Neuron (in vitro differentiated cells): ENCODE measurements around the gene TNFRSF19.

Experiments
- H2AFZ ChIP-seq: one replicate; pipeline ENCODE4 v1.6.1; 2013; ENCODE audit warnings: low read depth, mild to moderate bottlenecking, inconsistent platforms, low read length, moderate library complexity
- H3K27me3 ChIP-seq: one replicate; pipeline ENCODE4 v1.6.1; 2013; ENCODE audit warnings: low read length; ENCODE audit not compliant: insufficient read depth
- H3K36me3 ChIP-seq: one replicate; pipeline ENCODE4 v1.6.1; 2013; ENCODE audit warnings: low read length; ENCODE audit not compliant: insufficient read depth
- H3K4me1 ChIP-seq: one replicate; pipeline ENCODE4 v1.6.1; 2013; ENCODE audit warnings: low read length; ENCODE audit not compliant: insufficient read depth
- H3K4me3 ChIP-seq: 2 replicates; pipeline ENCODE4 v1.5.1; 2013; ENCODE audit warnings: mild to moderate bottlenecking, low read length, moderate library complexity
- H3K9me3 ChIP-seq: one replicate; pipeline ENCODE4 v1.6.1; 2013; ENCODE audit warnings: low read length

TNFRSF19 gene

DNA sequence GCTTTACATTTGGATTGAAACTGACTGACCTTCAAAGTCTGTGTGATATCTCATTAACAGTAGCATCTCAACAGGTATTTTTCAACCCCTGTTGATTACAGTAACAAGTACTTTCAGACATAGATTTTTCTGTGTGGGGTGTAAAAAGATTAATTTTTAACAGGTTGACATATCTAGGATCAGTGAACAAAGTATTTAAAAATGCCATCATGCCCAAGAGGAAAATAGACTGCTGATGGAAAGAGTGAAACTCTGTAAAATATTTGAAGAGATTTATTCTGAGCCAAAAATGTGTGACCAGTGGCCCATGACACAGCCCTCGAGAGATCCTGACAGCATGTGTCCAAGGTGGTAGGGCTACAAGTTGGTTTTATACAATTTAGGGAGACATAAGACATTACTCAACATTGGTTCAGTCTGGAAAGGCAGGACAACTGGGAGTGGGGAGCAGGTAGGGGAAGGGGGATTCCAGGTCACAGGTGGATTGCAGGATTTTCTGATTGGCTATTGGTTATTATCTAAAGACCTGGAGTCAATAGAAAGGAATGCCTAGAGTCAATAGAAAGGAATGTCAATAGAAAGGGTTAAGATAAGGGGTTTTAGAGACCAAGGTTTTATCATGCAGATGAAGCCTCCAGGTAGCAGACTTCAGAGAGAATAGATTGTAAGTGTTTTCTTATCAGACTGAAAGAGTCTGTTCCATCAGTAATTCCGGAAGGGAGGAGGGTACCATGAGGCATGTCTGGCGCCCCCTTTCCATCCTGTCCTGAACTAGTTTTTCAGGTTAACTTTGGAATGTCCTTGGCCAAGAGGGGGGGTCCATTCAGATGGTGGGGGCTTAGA is 29.1 kb downstream of the TNFRSF19 start:
- Histone ChIP-seq H3K9me3 (no peaks in the 10 kb centered on the region), H3K36me3 (no peaks in the 10 kb centered on the region), H2AFZ (no peak overlapping the region), H3K27me3 (no peaks in the 10 kb centered on the region), H3K4me1 (no peaks in the 10 kb centered on the region), H3K4me3 (no peak overlapping the region)

DNA sequence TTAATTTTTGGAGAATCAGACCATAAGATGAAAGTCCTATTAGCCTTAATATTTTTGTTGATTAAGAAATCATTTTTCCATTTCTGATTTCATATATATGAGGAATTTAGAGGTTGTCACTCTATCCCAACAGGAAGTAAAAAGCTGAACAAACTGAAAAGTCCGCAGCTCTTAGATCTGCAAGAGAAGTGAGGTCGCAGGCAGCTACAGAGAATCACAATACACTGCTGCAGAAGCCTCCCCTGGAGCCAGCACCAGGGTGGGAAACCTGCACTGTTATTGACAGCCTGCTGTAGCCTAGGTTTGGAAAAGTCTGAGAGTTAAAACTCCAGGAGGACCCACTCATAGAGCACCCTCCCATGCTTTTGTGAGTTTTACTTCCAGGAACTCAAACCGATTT is 29.9 kb downstream of the TNFRSF19 start:
- no peaks in the 10 kb centered on the region for H3K27me3 ChIP-seq
- H3K4me3 ChIP-seq = no peak overlapping the region
- H3K4me1 ChIP-seq = no peaks in the 10 kb centered on the region
- no peaks in the 10 kb centered on the region for H3K36me3 ChIP-seq
- H3K9me3 ChIP-seq = no peaks in the 10 kb centered on the region
- no peak overlapping the region for H2AFZ ChIP-seq

DNA sequence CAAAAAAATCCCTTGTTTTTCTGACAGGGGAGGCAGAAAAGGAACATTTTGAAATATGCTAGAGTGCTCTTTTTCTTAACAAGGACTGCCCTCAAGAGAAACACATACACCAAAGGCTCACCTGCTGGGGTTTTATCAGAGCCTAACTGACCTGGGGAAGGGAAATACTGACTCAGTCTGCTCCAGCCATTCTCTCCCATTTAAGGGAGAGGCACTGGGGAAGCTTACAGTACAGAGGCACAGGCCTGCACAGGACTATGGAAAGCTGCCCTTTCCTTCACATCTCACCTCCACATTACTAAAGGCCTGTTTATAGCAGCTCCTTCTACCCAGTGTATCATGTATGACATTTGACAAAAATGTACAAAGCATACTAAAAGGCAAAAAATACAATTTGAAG is 30.3 kb downstream of the TNFRSF19 start:
- Histone ChIP-seq H3K27me3 (no peaks in the 10 kb centered on the region), H3K9me3 (no peaks in the 10 kb centered on the region), H3K4me3 (no peak overlapping the region)

GRCh38 chr13:23605831-23606230 is 35.6 kb downstream of the TNFRSF19 start:
- Histone ChIP-seq H3K9me3 (no peaks in the 10 kb centered on the region), H2AFZ (no peak overlapping the region), H3K27me3 (no peaks in the 10 kb centered on the region), H3K36me3 (no peaks in the 10 kb centered on the region), H3K4me3 (no peak overlapping the region), H3K4me1 (peaks cover 6% of the 10 kb centered on the region)

More for the DNA sequence above, 30.3 kb downstream of the TNFRSF19 start:
- H3K36me3 ChIP-seq = no peaks in the 10 kb centered on the region
- no peak overlapping the region for H2AFZ ChIP-seq
- H3K4me1 ChIP-seq = no peaks in the 10 kb centered on the region

GRCh38 chr13:23608138-23608537 is 37.9 kb downstream of the TNFRSF19 start:
- H3K4me3 ChIP-seq = no peak overlapping the region
- no peaks in the 10 kb centered on the region for H3K36me3 ChIP-seq
- no peaks in the 10 kb centered on the region for H3K9me3 ChIP-seq
- H3K4me1 ChIP-seq = peaks cover 7% of the 10 kb centered on the region
- H3K27me3 ChIP-seq = no peaks in the 10 kb centered on the region
- H2AFZ ChIP-seq = no peak overlapping the region

DNA sequence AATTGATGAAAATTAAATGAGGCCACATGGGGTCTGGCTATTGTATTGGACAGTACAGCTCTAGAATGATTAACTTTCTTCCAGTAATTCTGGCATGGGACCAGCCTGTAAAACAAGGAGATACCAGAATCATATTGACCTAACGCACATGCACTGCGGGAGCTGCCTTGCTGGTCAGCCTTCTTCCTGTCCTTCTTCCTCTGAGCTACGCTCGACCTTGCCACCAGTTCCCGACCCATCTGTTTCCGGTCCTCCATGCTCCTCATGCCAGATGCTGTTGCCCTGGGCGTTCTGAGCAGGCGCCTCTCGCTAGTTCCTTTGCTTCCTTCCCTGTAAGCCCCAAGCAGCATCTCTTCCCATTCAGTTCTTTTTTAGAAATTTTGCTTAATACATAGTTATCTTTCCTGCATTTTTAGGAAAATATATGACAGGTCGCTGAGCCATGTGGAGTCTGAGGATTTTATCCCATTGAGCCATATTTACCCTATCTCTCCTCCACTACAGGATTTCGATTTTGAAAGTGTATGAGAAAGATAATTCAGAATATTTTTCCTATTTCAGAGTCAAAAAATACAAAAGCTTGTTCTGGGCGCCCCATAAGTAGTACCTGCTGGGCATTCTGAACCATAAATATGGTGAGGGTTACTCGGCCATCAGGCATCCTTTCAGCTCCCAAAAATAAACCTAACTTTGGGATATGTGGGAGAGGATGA is 38.6 kb downstream of the TNFRSF19 start:
- Histone ChIP-seq H3K36me3 (no peaks in the 10 kb centered on the region), H2AFZ (no peak overlapping the region), H3K4me3 (no peak overlapping the region), H3K9me3 (no peaks in the 10 kb centered on the region), H3K4me1 (peaks cover 14% of the 10 kb centered on the region), H3K27me3 (no peaks in the 10 kb centered on the region)

GRCh38 chr13:23609414-23609760 is 39.2 kb downstream of the TNFRSF19 start:
- Histone ChIP-seq H3K4me1 (peaks cover 19% of the 10 kb centered on the region), H3K27me3 (no peaks in the 10 kb centered on the region), H3K4me3 (no peak overlapping the region), H3K9me3 (no peaks in the 10 kb centered on the region), H3K36me3 (no peaks in the 10 kb centered on the region), H2AFZ (no peak overlapping the region)

GRCh38 chr13:23609874-23610576 is 39.8 kb downstream of the TNFRSF19 start:
- H3K9me3 ChIP-seq = no peaks in the 10 kb centered on the region
- H3K4me1 ChIP-seq = peaks cover 25% of the 10 kb centered on the region
- no peak overlapping the region for H2AFZ ChIP-seq
- no peaks in the 10 kb centered on the region for H3K36me3 ChIP-seq
- H3K27me3 ChIP-seq = no peaks in the 10 kb centered on the region
- no peak overlapping the region for H3K4me3 ChIP-seq

- Histone ChIP-seq H2AFZ (no peak overlapping the region), H3K27me3 (no peaks in the 10 kb centered on the region), H3K9me3 (no peaks in the 10 kb centered on the region), H3K4me1 (peaks cover 33% of the 10 kb centered on the region), H3K4me3 (no peak overlapping the region), H3K36me3 (no peaks in the 10 kb centered on the region)
These were observed 40.8 kb downstream of the TNFRSF19 start for GRCh38 chr13:23610966-23611491.

- H3K27me3 ChIP-seq = no peaks in the 10 kb centered on the region
- no peak overlapping the region for H3K4me3 ChIP-seq
- H2AFZ ChIP-seq = no peak overlapping the region
- H3K4me1 ChIP-seq = peaks cover 37% of the 10 kb centered on the region
- no peaks in the 10 kb centered on the region for H3K36me3 ChIP-seq
- H3K9me3 ChIP-seq = no peaks in the 10 kb centered on the region
These were observed 42.0 kb downstream of the TNFRSF19 start for GRCh38 chr13:23612182-23612581.

DNA sequence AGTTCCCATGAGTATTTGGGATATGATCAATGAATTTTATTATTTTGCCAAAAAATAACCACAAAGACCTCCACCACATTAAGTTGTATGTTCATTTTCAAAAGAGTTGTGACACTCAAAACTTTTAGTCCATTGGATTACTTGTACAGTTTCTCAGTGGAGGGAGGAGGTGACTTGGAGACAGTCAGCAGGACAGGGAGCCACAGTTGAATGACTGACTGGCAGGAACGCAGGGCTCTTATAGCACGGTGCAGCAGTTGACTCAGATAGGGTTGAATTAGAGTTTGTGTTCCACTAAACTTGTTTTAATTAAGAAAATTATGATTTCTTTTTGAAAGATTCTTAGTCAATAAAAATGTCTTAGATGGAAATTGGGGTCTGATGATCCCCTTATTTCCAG is 42.5 kb downstream of the TNFRSF19 start:
- Histone ChIP-seq H3K4me1 (peaks cover 37% of the 10 kb centered on the region), H3K4me3 (no peak overlapping the region), H3K9me3 (no peaks in the 10 kb centered on the region), H3K27me3 (no peaks in the 10 kb centered on the region), H2AFZ (no peak overlapping the region), H3K36me3 (no peaks in the 10 kb centered on the region)

DNA sequence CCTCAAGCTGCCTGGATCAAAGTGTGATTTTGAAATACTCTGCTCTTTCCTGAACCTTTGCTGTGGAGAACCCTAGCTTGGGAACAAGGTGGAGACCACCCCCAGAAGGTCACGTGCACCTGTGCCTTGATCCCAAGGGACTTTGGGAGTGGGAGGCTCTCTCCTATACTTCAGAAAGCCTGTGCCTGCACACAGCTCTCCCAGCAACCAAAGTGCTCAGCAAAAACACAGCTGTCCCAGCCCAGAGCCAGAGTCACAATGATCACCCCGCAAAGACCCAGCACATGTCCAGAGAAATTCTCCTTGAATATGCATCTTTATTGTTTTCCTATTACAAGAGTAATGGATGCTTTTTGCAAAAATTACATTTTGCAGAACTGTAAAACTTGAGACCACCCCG is 43.4 kb downstream of the TNFRSF19 start:
- H3K4me3 ChIP-seq = no peak overlapping the region
- H2AFZ ChIP-seq = no peak overlapping the region
- no peaks in the 10 kb centered on the region for H3K9me3 ChIP-seq
- H3K27me3 ChIP-seq = no peaks in the 10 kb centered on the region
- H3K4me1 ChIP-seq = peaks cover 39% of the 10 kb centered on the region
- H3K36me3 ChIP-seq = no peaks in the 10 kb centered on the region
